HG02981 (cell line): ENCODE measurements around the gene A4GNT.
A peak's percentile ranks its signal among the peaks of the same experiment; 100 is the strongest.
"Not testable (repeated sequence)": the region's sequence is repeated elsewhere in the genome, so short reads cannot be mapped to it uniquely, and the experiment has no call there.

Experiments used
- ATAC-seq: cut with Tn5 transposase; IDR thresholded peaks from one replicate; pipeline ENCODE4 v1.9.1; 2021; ENCODE audit warnings: mild to moderate bottlenecking, moderate library complexity; ENCODE audit not compliant: unreplicated experiment

A4GNT gene

DNA sequence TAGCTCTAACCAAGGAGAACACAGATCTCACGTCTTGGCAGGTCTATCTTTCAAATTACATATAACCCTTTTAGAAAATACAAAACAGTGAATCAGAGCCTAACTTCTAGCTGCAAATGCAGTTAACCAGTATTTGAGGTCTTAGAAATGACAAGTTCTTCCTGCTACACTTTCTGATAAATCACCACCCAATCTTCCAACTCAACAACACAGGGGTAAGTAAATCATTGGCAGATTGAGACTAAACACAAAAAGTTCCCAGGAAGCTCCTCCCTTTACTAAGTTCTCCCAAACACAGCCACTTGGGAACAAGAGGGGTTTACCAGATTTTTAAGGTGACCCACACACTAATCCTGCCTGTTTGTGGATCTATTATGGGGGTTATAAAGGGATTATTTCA is at the start of gene A4GNT:
A4GNT (minus strand) TSS at position 152 of the 400 bp plus-strand sequence. CDS start 1,134 bp downstream, outside the sequence.
- ATAC-seq, result no peak

DNA sequence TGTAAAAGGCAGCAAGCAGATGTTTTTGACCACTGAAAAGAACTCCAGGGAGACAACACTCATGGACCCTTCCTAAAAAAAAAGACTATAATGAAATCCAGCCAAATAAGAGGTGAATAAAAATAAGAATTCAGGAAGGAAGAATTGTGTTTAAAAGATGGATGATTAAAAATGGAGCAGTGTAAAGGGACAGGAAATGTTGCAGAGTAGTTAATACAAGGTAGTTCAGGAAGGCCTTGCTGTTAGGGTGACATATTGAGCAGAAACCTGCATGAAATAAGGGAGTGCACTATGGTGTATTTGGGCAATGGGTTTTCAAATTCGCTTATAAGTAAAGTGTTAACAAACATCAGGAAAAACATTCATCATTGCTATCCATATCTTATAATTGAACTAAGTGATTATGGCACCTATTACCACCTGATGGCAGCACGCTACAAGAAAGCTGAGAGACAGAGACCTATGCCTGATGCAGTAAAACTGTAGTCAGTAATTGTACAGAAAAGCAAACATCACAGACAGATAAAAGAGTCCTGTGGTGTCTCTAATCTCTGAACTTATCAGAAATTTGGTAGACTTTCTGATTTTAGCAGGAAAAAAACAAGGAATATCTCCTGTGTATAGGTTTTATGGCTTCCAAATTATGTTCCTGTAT is 48.3 kb upstream of the A4GNT start:
- peak; percentile 57 for ATAC-seq

DNA sequence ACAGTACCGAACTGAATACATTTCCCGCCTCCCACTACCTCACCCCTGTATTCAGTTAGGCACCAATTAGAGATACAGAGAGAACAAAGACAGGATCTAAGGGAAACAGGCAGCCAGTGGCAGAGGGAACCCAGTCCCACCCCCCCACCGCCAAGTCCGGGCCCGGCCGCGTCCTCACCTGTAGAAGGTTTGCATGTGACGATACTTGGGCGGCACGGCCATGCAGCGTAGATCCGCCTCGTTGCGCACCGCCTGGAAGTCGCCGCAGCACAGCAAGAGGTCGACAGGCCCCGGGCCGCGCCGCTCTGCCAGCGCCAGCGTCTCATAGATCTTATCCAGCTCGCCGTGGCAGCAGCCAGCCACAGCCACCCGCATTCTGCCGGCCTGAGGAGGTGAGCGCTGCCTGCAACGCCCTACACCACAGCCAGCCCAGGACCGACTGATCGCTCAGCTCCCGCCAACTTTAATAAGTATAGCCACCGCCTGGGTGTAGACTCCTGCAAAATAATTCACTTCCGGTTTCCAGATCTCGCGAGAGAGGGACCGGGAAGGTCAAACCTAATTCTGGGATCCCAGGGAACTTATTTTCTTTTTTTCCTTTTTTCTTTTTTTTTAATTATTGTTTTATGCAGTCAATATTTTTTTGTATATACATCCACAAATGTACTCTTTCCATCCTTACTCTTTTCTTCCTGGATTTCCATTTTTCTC is 42.4 kb upstream of the A4GNT start, which contains the start of gene DBR1:
DBR1 (minus strand) TSS at position 501 of the 711 bp plus-strand sequence; CDS start at position 375, 126 bp downstream.
- peak; percentile 90 for ATAC-seq

DNA sequence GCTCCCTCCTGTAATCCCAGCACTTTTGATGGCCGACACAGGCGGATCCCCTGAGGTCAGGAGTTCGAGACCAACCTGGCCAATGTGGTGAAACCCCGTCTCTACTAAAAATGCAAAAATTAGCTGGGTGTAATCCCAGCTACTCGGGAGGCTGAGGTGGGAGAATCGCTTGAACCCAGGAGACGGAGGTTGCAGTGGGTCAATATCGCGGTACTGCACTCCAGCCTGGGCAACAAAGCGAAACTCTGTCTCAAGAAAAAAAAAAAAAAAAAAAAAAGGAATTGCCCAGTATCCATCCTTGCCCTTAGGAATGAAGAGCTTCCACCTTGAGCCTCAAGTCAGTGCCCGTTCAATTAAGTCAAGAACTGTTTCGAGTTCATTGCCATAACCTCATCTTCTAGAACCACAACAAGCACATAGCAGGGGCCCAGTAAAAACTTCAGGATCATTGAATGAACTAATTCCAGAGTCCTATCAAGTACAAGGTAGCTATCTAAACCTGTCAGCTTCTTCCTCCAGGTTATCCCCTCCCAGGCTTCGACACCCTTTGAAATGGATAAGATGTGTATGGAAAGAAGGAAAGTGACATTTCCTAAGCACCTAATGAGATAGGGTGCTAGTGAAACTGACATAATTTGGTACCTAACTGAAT is 41.7 kb upstream of the A4GNT start:
- no peak for ATAC-seq

DNA sequence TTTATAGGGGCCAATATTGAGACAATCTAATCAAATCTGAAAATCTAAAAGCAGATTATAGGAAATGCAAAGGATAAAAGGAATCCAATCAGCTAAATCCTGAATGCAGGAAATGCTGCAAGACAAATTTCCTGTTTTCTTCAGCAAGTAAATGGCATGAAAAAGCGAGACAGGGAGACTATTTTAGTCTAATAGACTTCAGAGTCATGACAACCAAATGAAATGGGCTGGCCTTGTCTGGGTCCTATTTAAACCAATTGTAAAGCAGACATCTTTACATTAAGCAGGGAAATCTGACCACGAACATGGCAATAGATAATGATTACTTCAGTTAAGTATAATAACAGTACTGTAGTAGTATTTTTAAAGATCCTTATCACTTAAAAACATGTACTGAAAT is 40.4 kb upstream of the A4GNT start:
- ATAC-seq, result no peak

DNA sequence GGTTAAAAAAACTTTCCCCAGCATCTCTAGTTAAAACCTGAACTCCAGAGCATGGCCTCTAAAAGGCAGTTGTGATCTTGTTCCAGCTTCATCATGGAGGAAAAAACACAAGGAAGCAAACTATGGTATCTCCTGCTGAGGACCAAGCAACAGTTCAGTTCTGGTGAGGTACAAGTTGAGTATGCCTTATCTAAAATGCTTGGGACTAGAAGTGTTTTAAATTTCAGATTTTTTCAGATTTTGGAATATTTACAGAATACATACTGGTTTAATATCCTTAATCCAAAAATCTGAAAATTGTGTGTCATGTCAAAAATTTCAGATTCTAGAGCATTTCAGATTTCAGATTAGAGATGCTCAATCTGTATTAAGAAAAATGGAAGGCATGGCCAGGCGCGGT is 32.9 kb upstream of the A4GNT start:
- no peak for ATAC-seq

GRCh38 chr3:138157743-138158142 is 25.6 kb upstream of the A4GNT start:
- ATAC-seq, result no peak

DNA sequence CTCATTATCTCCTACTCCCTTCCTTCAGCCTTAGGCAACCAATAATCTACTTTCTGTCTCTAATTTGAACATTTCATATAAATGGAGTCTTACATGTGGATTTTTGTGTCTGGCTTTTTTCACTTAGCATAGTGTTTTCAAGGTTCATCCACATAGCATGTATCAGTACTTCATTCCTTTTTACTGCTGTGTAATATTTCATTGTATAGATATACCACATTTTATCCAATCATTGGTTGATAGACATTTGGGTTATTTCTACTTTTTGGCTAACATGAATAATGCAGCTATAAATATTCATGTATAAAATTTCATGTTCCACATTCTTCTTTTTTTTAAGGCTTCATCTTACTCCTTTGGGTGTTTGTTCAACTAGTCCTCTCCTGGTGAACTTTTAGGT is 22.3 kb upstream of the A4GNT start:
- no peak for ATAC-seq

DNA sequence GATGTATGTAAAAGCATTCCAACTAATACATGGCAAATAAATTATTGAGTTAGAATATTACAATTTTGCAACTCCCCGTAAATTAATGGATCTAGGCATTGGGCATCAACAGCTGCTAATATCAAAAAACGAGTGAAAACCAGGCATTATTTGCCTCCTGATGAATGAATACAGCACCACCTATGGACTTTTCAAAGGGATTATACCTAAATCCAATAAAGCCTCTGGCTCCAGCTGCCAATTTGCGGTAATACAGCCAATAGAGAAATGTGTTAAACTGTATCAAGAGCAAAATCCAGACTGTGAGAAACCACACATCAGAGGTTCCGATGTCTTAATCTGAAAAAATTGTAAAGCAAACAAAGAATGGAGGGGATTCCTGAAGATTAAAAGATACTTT is 16.3 kb upstream of the A4GNT start:
- ATAC-seq, result no peak

DNA sequence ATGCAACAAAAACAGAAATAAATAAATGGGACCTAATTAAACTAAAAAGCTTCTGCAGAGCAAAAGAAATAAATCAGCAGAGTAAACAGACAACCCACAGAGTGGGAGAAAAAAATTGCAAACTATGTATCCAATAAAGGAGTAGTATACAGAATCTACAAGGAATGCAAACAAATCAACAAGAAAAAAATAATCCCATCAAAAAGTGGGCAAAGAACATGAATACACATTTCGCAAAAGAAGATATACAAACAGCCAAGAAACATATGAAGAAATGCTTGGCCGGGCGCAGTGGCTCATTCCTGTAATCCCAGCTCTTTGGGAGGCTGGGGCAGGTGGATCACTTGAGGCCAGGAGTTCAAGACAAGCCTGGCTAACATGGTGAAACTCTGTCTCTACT is 10.0 kb upstream of the A4GNT start:
- ATAC-seq, result not testable (repeated sequence)

DNA sequence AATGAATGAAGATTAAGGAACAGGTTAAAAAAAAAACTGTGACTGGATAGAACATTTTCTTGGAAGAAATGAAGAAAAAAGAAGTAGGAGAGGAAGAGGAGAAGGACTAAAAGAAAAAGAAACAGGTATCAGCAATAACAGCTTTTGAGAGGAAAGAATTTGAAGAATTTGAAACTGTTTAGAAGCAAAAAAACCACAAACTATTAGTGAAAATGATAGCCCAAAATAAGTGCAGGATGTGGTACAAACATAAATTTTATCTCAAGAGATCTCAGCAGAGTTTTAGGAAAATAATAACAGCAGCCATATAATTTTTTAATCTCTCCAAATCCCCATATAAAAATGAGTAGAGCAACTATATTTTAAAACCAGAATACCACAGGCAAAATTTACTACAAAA is 8.8 kb upstream of the A4GNT start:
- ATAC-seq, result no peak

DNA sequence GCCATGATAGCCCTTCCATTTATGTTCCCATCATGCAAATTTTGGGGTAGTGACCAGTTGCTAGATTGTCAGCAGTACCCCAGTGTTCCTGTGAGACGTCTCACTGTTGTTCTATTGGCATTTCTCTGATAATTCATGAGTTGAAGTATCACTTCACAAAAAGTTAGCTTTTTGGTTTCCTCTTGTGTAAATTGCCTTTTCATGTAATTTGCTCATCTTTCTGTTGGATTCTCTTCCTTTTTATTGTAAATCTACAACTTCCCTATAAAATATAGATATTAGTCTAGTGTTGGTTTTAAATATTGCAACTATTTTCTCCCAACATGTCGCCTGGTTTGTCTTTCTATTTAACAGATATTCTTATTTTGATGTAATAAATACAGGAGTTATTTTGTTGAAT is 7.5 kb upstream of the A4GNT start:
- ATAC-seq, result no peak

DNA sequence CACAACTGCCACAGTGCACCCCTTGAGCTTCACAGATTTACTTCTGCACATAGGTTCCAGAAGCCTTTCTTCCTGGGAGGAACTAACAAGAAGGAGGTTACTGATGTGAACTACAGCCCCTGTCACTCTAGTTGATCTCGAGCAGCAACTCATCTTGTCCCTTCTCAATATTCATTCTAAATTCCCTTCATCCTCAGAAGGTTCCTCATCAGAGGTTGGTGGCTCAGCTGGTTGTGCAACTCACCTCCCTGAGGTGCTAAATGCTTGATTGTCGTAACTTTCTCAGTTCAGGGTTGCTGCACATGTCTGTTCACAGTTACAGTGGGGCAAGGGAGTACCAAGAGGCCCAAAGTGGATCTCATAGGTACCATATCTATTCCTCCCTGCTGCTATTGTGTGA is 5.7 kb upstream of the A4GNT start:
- ATAC-seq, result no peak

GRCh38 chr3:138136201-138136600 is 4.0 kb upstream of the A4GNT start:
- no peak for ATAC-seq

- ATAC-seq, result no peak
Observed at GRCh38 chr3:138135833-138136194, 3.6 kb upstream of the A4GNT start.

GRCh38 chr3:138135146-138135832 is 3.1 kb upstream of the A4GNT start:
- no peak for ATAC-seq

DNA sequence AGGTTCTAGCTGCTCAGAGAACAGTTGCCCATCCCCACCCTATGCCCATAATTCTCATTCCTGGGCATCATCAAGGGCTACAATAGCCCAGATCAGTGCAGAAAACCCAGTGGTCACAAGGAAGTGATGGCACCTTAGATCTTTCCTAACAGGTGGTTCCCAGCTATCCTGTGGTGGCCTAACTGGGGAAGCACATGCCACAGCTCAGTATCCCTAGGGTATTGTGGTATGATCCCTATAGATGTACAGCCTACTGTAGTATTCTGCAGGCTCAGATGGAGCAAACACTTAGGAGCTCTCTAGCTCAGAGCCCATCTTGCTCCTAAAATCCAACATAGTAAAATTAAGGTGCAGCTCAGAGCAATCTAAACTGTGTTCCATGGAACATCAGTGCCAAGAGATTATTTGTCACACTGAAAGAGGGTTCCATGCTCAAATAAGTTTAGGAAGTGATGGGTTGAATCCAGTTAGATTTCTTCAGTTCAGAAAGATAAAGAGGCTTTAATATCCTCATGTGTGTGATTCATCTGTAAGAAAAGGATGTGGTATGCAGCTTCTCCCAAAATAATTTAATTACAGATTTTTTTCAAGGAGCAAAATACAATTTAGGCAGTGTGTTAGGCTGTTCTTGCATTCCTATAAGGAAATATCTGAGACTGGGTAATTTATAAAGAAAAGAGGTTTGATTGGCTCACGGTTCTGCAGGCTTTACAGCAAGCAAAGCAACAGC is 4.4 kb downstream of the A4GNT start:
- ATAC-seq, result no peak

DNA sequence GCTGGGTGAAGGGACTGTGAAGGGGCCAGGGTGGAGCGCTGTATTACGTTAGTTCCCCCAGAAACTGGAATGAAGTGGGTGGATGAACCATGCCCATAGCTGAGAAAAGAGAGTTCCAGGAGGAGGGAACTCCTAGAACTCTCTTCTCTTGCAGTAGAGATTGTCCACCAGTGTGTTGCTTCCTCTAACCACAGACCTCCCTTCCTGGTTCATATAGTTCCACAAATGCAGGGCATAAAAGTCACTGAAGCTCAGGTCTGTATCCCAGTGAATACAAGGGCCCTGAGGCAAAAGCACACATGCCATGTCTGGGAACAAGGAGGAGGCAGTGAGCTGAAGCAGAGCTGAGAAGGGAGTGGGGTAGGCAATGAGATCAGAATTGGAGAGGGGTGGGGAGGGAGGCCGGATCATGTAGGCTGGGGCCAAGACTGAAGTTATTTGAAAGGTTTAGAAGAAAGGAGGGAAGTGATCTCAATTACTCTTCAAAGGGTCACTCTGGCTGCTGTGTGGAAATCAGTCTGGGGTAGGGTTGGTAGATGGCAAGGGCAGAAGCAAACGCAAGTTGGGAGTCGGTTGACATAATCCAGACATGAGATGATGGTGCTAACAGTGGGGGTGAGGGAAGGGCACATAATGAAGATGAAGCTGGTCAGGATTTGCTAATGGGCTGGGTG is 6.5 kb downstream of the A4GNT start:
- ATAC-seq, result no peak

DNA sequence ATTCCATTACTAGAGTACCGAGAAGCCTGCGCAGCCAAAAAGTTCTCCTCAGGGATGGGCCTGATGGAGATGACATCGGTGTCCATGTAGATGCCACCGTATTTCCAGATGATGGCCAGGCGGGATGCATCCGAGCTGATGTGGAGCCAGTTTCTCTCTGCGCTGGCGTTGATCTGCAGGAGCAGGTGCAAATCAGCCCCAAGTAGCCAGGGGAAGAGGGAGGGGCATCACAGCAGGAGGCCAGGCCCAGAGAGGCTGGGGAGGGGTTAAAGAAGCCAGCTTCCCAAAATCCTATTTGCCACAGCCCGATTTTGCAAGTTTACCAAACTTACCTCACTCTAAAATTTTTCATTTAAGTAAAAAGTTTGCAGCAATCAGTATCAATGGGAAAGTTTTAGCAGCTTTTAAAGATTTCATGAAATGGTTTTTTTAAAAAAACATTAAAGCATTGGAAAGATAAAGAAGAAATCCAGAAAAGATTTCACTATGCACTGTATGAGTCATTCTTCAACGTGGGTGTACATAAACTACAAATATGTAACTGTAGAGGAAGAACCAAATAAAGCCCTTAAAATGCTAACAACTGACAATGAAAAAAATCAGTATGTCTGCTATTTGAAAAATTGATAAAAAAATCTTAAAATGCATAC is 7.4 kb downstream of the A4GNT start:
- no peak for ATAC-seq

DNA sequence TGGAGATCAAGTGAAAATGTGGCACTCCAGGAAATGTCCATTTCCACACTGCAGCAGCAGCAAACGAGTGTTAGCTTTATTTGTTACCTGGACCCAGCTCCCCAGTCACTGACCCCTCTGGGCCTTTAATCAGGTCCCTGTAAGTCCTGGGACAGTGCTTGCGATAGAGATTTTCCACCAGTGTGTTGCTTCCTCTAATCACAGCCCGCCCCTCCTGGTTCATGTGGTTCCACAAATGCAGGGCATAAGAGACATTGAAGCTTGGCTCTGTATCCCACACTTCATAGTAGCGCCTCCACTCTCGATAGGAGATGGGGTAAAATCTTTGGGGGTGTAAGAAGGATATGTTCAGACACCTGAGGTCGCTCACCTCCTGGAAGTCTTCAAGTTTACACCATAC is 8.0 kb downstream of the A4GNT start:
- ATAC-seq, result no peak
